ENCODE data around the gene SLC4A7. TPM values are rescaled to one million over a fixed set of nuclear protein-coding genes. Genes with fewer than 3 reads are reported as not detected.

SLC4A7 gene
- total RNA-seq, 2 experiments from 2014 or later, result 25.9 to 31.9 TPM

DNA sequence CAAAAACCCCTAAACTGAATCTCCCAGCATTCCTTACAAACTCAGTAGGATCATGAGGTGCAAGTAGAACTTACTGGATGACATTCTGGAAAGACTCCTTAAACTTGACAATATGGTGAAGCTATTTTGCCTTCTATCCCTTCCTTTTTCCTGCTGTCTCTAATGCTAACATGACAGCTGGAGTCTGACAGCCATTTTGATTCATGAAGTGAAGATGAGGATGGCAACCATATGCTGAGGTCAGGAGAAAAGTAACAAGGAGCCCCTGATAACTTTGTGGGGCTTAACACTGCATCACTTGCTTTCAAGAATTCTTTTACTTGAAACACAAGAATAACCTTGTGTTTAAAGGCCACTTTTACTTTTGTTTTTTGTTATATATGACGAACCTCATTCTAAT is 100.0 kb downstream of the SLC4A7 start:
- CTCF ChIA-PET (ENCODE audit: unreplicated experiment), result no interaction called here
- intact Hi-C loops (cut with micrococcal nuclease; ENCODE audit: unreplicated experiment), result no loop called here
- Histone ChIP-seq H3K36me3 (ENCODE audit: insufficient read depth, low read length) (peaks cover 39% of the 10 kb centered on the region), H3K9me2 (ENCODE audit: insufficient read depth, low read length) (no peaks in the 10 kb centered on the region), H3K9me3 (ENCODE audit: low read length) (no peaks in the 10 kb centered on the region), H3K4me2 (ENCODE audit: low read length) (no peak overlapping the region), H3K4me1 (ENCODE audit: insufficient read depth, low read length, poor library complexity, severe bottlenecking) (no peaks in the 10 kb centered on the region), H3K79me2 (ENCODE audit: insufficient read depth, low read depth, low read length) (no peaks in the 10 kb centered on the region), H3K4me3 (ENCODE audit: low read depth, low read length, poor library complexity, severe bottlenecking) (no peak overlapping the region), H2AFZ (ENCODE audit: low read length) (no peak overlapping the region), H3K27ac (ENCODE audit: low read depth, low read length, poor library complexity, severe bottlenecking) (no peak overlapping the region), H4K20me1 (ENCODE audit: insufficient read depth, low read length) (no peaks in the 10 kb centered on the region)
- DNase-seq (ENCODE audit: low spot score), result no peak
- BruUV-seq (replicated peaks), result no TSS peak
- TF ChIP-seq EZH2phosphoT487 (IDR thresholded peaks at IDR 0.05; ENCODE audit: borderline replicate concordance, low read depth, low read length), result no peak
- no peak for TF ChIP-seq CTCF (conservative IDR thresholded peaks at IDR 0.05; ENCODE audit: low read length)
- POLR2A ChIA-PET, result interaction anchor here (0.8 kb wide), 1 partner anchor 105 kb away, joined by 4 read pairs; no protein-coding TSS in a partner anchor

- Histone ChIP-seq H3K9me2 (ENCODE audit: insufficient read depth, low read length) (no peaks in the 10 kb centered on the region), H3K27ac (ENCODE audit: low read depth, low read length, poor library complexity, severe bottlenecking) (no peak overlapping the region), H4K20me1 (ENCODE audit: insufficient read depth, low read length) (no peaks in the 10 kb centered on the region), H2AFZ (ENCODE audit: low read length) (no peak overlapping the region), H3K4me3 (ENCODE audit: low read depth, low read length, poor library complexity, severe bottlenecking) (no peak overlapping the region), H3K36me3 (ENCODE audit: insufficient read depth, low read length) (peaks cover 34% of the 10 kb centered on the region), H3K4me1 (ENCODE audit: insufficient read depth, low read length, poor library complexity, severe bottlenecking) (no peaks in the 10 kb centered on the region), H3K9me3 (ENCODE audit: low read length) (no peaks in the 10 kb centered on the region), H3K4me2 (ENCODE audit: low read length) (no peak overlapping the region), H3K79me2 (ENCODE audit: insufficient read depth, low read depth, low read length) (no peaks in the 10 kb centered on the region)
- TF ChIP-seq EZH2phosphoT487 (IDR thresholded peaks at IDR 0.05; ENCODE audit: borderline replicate concordance, low read depth, low read length) (no peak), CTCF (conservative IDR thresholded peaks at IDR 0.05; ENCODE audit: low read length) (no peak)
- BruUV-seq (replicated peaks), result no TSS peak
- no peak for DNase-seq (ENCODE audit: low spot score)
- intact Hi-C loops (cut with micrococcal nuclease; ENCODE audit: unreplicated experiment), result no loop called here
- ChIA-PET CTCF (ENCODE audit: unreplicated experiment) (no interaction called here), POLR2A (interaction anchor here (0.6 to 1.4 kb wide), 3 partner anchors 9 to 97 kb away, joined by 3 read pairs; partner anchors contain the start of gene NEK10)
These were observed 103.5 kb downstream of the SLC4A7 start for GRCh38 chr3:27380433-27381357.

GRCh38 chr3:27378331-27378730 is 105.9 kb downstream of the SLC4A7 start:
- intact Hi-C loops (cut with micrococcal nuclease; ENCODE audit: unreplicated experiment), result no loop called here

More at GRCh38 chr3:27378331-27378730, 105.9 kb downstream of the SLC4A7 start:
- ChIA-PET POLR2A (interaction anchor here (0.5 kb wide), 1 partner anchor 35 kb away, joined by 3 read pairs; no protein-coding TSS in a partner anchor), CTCF (ENCODE audit: unreplicated experiment) (no interaction called here)
- Histone ChIP-seq H3K4me3 (ENCODE audit: low read depth, low read length, poor library complexity, severe bottlenecking) (no peak overlapping the region), H3K36me3 (ENCODE audit: insufficient read depth, low read length) (peaks cover 16% of the 10 kb centered on the region), H3K4me1 (ENCODE audit: insufficient read depth, low read length, poor library complexity, severe bottlenecking) (no peaks in the 10 kb centered on the region), H3K27ac (ENCODE audit: low read depth, low read length, poor library complexity, severe bottlenecking) (no peak overlapping the region), H3K4me2 (ENCODE audit: low read length) (no peak overlapping the region), H4K20me1 (ENCODE audit: insufficient read depth, low read length) (no peaks in the 10 kb centered on the region), H3K79me2 (ENCODE audit: insufficient read depth, low read depth, low read length) (no peaks in the 10 kb centered on the region), H3K9me2 (ENCODE audit: insufficient read depth, low read length) (no peaks in the 10 kb centered on the region), H2AFZ (ENCODE audit: low read length) (no peak overlapping the region), H3K9me3 (ENCODE audit: low read length) (no peaks in the 10 kb centered on the region)
- BruUV-seq (replicated peaks), result no TSS peak
- TF ChIP-seq EZH2phosphoT487 (IDR thresholded peaks at IDR 0.05; ENCODE audit: borderline replicate concordance, low read depth, low read length) (no peak), CTCF (conservative IDR thresholded peaks at IDR 0.05; ENCODE audit: low read length) (no peak)
- DNase-seq (ENCODE audit: low spot score), result no peak
